GM12865 (cell line): ENCODE data around the gene POU2F1.
A peak's percentile ranks its signal among the peaks of the same experiment; 100 is the strongest.

Source experiments
- DNase-seq: peaks from one replicate; pipeline ENCODE4 v3.0.0; 2010; ENCODE audit warnings: low read depth
- H3K4me3 ChIP-seq: 2 replicates; pipeline ENCODE4 v1.5.1; 2011; ENCODE audit warnings: mild to moderate bottlenecking, low read depth, low read length, control low read depth
- TF ChIP-seq, protein P1 (sequence below): IDR thresholded peaks from 2 replicates; pipeline ENCODE4 v1.5.1; 2011; ENCODE audit warnings: low read length, control low read depth, low read depth, inconsistent platforms; ENCODE audit not compliant: insufficient read depth; ENCODE audit errors: missing control alignments

POU2F1 gene

DNA sequence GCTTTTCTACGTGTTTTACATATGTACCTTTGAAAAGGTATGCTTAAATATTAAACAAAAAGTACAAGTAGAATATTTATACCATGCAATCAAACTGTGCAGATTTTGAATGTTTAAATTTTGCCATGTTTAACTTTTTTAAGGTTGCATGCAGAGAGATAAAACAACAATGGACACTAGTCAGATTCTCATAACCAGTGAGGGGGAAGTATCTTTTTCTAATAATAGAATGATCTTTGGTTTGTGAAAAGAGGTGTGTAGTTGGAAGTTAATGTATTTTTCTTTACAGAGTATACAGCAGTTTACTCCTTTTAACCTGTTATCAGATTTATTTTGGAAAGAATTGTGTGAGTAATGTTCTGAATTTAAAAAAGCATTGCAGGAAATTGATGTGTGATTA lies 27.1 kb downstream of the POU2F1 start:
- no peak for DNase-seq
- TF ChIP-seq, protein P1, sequence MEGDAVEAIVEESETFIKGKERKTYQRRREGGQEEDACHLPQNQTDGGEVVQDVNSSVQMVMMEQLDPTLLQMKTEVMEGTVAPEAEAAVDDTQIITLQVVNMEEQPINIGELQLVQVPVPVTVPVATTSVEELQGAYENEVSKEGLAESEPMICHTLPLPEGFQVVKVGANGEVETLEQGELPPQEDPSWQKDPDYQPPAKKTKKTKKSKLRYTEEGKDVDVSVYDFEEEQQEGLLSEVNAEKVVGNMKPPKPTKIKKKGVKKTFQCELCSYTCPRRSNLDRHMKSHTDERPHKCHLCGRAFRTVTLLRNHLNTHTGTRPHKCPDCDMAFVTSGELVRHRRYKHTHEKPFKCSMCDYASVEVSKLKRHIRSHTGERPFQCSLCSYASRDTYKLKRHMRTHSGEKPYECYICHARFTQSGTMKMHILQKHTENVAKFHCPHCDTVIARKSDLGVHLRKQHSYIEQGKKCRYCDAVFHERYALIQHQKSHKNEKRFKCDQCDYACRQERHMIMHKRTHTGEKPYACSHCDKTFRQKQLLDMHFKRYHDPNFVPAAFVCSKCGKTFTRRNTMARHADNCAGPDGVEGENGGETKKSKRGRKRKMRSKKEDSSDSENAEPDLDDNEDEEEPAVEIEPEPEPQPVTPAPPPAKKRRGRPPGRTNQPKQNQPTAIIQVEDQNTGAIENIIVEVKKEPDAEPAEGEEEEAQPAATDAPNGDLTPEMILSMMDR = no peak
- H3K4me3 ChIP-seq = peak overlapping the region; percentile 26

DNA sequence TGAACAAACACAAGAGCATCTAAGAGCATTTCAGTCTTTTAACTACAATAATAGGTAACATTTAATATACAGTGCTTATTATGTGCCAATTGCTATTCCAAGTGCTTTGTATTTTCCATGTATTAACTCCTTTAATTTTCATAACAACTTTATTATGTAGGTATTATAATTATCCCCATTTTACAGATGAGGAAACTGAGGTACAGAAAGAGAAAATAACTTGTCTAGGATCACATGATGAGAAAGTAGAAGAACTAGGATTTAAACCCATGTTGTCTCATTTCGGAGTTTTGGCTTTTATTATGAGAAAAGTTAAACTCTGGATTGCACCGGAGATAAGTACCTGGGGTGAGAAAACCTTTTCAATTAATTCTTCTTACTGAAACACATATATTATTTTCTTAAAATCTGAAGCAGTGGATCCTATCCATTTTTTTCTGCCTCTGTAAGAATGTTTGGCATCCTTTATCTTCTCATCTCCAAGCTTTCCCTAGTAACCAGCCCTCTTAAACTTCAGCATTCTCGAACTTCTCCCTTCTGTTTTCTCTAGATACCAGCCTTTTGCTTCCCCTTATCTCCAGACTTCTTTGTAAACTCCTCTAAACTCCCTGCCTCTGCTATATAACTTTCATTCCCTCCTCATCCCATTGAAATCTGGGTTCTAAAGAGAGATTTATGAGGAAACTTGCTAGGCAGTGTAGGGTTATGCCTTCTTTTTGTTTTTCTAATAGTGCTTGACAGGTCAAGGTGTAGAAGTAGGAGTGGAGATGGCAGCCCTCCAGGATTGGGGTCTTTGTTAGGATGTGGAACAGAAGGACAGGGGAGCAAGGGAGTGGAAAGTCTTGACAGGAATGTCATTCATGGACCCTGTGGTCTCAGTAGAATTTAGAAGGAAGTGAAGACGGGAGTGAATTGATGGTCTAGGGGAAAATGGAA lies 28.3 kb downstream of the POU2F1 start:
- H3K4me3 ChIP-seq = no peak overlapping the region
- no peak for DNase-seq
- TF ChIP-seq, protein P1 = no peak

DNA sequence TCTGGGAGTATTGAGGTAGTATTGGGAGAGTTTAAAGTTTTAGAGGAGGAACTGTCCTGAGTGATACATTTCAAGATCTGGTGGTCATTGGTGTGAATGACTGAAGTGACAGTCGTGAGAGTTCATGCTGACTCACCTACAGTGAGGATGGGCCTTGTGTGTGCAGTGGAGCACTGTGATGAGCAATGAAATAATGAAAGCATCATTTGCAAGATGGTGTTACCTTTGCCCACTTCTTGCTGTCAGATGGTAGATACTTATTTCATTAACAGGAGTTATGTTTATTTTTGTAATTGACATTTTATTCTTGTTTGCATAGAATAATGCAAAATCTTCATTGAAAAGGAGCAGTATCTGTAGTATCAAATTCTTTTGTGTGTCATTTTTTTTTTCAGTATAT lies 29.0 kb downstream of the POU2F1 start:
- DNase-seq = peak; percentile 41
- no peak overlapping the region for H3K4me3 ChIP-seq
- TF ChIP-seq, protein P1 = no peak

DNA sequence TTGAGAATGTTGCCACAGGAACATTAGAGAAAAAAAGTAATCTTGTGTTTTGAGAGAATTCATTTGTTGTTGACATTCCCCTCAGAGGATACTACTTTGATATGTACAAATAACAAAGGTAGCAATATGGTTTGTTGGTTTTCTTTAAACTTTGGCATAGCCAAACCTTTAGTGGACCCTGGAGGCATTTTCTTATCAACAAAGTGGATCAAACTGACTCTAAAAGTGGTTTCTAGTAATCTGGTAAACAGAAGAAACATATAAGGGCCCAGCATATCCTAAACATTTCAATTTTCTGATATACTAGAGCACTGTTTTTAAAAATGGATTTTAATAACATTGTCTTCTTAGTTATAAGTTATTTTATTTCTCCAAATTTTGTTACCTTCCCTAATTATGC lies 29.8 kb downstream of the POU2F1 start:
- no peak for DNase-seq
- H3K4me3 ChIP-seq = no peak overlapping the region
- TF ChIP-seq, protein P1 = no peak

GRCh38 chr1:167251472-167251871 lies 30.8 kb downstream of the POU2F1 start:
- DNase-seq = no peak

GRCh38 chr1:167252986-167253385 lies 32.3 kb downstream of the POU2F1 start:
- TF ChIP-seq, protein P1 = no peak
- H3K4me3 ChIP-seq = no peak overlapping the region

More at GRCh38 chr1:167251472-167251871, 30.8 kb downstream of the POU2F1 start:
- H3K4me3 ChIP-seq = no peak overlapping the region
- TF ChIP-seq, protein P1 = no peak

DNA sequence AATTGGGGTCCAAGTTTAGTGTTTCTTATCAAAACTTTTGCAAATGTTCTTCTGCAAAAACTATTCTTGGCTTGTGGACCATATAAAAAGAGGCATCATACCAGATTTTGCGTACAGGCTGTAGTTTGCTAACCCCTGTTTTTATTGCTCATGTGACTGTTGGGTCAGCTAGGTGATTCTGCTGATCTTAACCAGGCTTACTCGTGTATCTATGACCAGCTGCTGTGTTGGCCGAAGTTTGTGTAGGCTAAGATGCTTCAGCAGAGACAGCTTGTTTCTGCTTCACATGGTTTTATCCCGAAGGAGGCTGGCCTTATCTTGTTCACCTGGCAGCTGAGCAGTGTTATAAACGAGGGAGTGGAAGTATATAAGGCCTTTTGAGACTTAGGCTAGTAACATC lies 38.2 kb downstream of the POU2F1 start:
- DNase-seq = no peak
- H3K4me3 ChIP-seq = no peak overlapping the region
- TF ChIP-seq, protein P1 = no peak

More at GRCh38 chr1:167252986-167253385, 32.3 kb downstream of the POU2F1 start:
- no peak for DNase-seq
